GM12878 (cell line): ENCODE measurements around the gene SMOC2. TPM values are rescaled to one million over a fixed set of nuclear protein-coding genes. Genes with fewer than 3 reads are reported as not detected.

Experiments used
- ATAC-seq: fragments of 200-7000 bp; cut with Tn5 transposase; 3 replicates; pipeline ENCODE4 v1.9.1; 2020; ENCODE audit warnings: mild to moderate bottlenecking, moderate library complexity
- BruUV-seq: library from RNA; stranded (reverse); fragments of 400-500 nt; replicated peaks from 2 replicates; lab custom pipeline; 2021; lab: Mats Ljungman, UMichigan
- CTCF ChIA-PET: fragments of 300-600 bp; sonication (Branson Sonifier 250); formaldehyde crosslinking; extraction: SDS; loops from one replicate; lab custom pipeline; 2021; ENCODE audit warnings: inconsistent platforms; lab: Yijun Ruan, JAX
- POLR2A ChIA-PET: fragments of 350-600 bp; formaldehyde crosslinking; extraction: SDS; loops from one replicate; lab custom pipeline; 2021; ENCODE audit warnings: inconsistent platforms; lab: Charles Lee
- RAD21 ChIA-PET: fragments of 300-600 bp; sonication (Branson Sonifier 250); formaldehyde crosslinking; loops from one replicate; lab custom pipeline; 2023; ENCODE audit warnings: antibody characterized with exemption; ENCODE audit not compliant: unreplicated experiment; lab: Charles Lee
- SMC1A ChIA-PET: fragments of 300-600 bp; sonication (Branson Sonifier 250); formaldehyde crosslinking; loops from one replicate; lab custom pipeline; 2023; ENCODE audit not compliant: unreplicated experiment, uncharacterized antibody; lab: Charles Lee
- DNase-seq: peaks from one replicate; pipeline ENCODE4 v3.0.0-alpha.2; 2011; ENCODE audit warnings: low read depth, low spot score
- FAIRE-seq: peaks from 3 replicates; lab custom pipeline; 2011; peaks lifted over from hg19 to GRCh38; lab: Jason Lieb, UNC
- H2AFZ ChIP-seq: 2 replicates; pipeline ENCODE4 v1.6.0; 2011; ENCODE audit warnings: low read depth, low read length, control low read depth; ENCODE audit not compliant: control insufficient read depth
- H3K27ac ChIP-seq: 2 replicates; pipeline ENCODE4 v1.5.1; 2011; ENCODE audit warnings: control low read depth; ENCODE audit not compliant: control insufficient read depth, insufficient read depth
- H3K27me3 ChIP-seq, 2 experiments: replicated peaks in 1 of 2; 2 replicates each; pipeline versions ENCODE4 v1.6.0 to v1.6.1; 2011; ENCODE audit warnings: low read length in 1 of 2; ENCODE audit not compliant: control insufficient read depth in 2 of 2, insufficient read depth in 2 of 2
- H3K36me3 ChIP-seq, 2 experiments: 2 replicates each; pipeline ENCODE4 v1.5.1; 2011; ENCODE audit warnings: low read length in 1 of 2; ENCODE audit not compliant: control insufficient read depth in 2 of 2, insufficient read depth in 2 of 2
- H3K4me1 ChIP-seq: 2 replicates; pipeline ENCODE4 v1.6.1; 2011; ENCODE audit warnings: mild to moderate bottlenecking, low read length, moderate library complexity, mixed read lengths; ENCODE audit not compliant: control insufficient read depth, insufficient read depth
- H3K4me2 ChIP-seq: 2 replicates; pipeline ENCODE4 v1.6.0; 2011; ENCODE audit warnings: control low read depth; ENCODE audit not compliant: control insufficient read depth, insufficient read depth
- H3K4me3 ChIP-seq: fragments of 200-600 bp; sonication (generic); 2 replicates; pipeline ENCODE4 v1.5.1; 2016
- H3K79me2 ChIP-seq: 2 replicates; pipeline ENCODE4 v1.6.0; 2011; ENCODE audit warnings: low read length; ENCODE audit not compliant: control insufficient read depth, insufficient read depth
- H3K9ac ChIP-seq: 2 replicates; pipeline ENCODE4 v1.8.0; 2011; ENCODE audit warnings: low read length, control low read depth, mixed read lengths; ENCODE audit not compliant: control insufficient read depth, insufficient read depth
- H3K9me3 ChIP-seq: replicated peaks from 3 replicates; pipeline ENCODE4 v1.5.1; 2011; ENCODE audit warnings: mild to moderate bottlenecking, low read length; ENCODE audit not compliant: control insufficient read depth, insufficient read depth
- H4K20me1 ChIP-seq: 2 replicates; pipeline ENCODE4 v1.6.0; 2011; ENCODE audit not compliant: control insufficient read depth, insufficient read depth
- ASH2L ChIP-seq: fragments of 300-600, 200-600 bp; sonication (generic); IDR thresholded peaks from 2 replicates; pipeline ENCODE4 v1.6.1; 2017; ENCODE audit warnings: low read depth, mild to moderate bottlenecking, borderline replicate concordance
- ATF3 ChIP-seq: IDR thresholded peaks from 2 replicates; pipeline ENCODE4 v1.6.1; 2011; ENCODE audit warnings: low read depth, mild to moderate bottlenecking, low read length, moderate library complexity, borderline replicate concordance; ENCODE audit errors: extremely low read depth
- BACH1 ChIP-seq: fragments of 450-650 bp; IDR thresholded peaks from 2 replicates; pipeline ENCODE4 v1.6.1; 2017; ENCODE audit warnings: mild to moderate bottlenecking, borderline replicate concordance
- CHD1 ChIP-seq: IDR thresholded peaks from 2 replicates; pipeline ENCODE4 v1.6.1; 2012; ENCODE audit warnings: low read depth, low read length, improper control_type of control experiment
- JUND ChIP-seq: IDR thresholded peaks from 2 replicates; pipeline ENCODE4 v1.6.1; 2012; ENCODE audit warnings: low read depth, mild to moderate bottlenecking, low read length, improper control_type of control experiment, moderate library complexity
- MEF2A ChIP-seq: IDR thresholded peaks from 2 replicates; pipeline ENCODE4 v1.6.1; 2011; ENCODE audit warnings: low read depth, mild to moderate bottlenecking, low read length, moderate library complexity; ENCODE audit not compliant: insufficient read depth
- NBN ChIP-seq: fragments of 450-650 bp; IDR thresholded peaks from 2 replicates; pipeline ENCODE4 v1.6.1; 2016
- NKRF ChIP-seq: fragments of 450-650 bp; conservative IDR thresholded peaks from 2 replicates; pipeline ENCODE4 v1.6.1; 2017; ENCODE audit warnings: mild to moderate bottlenecking, moderate library complexity
- RAD51 ChIP-seq: fragments of 450-650 bp; IDR thresholded peaks from 2 replicates; pipeline ENCODE4 v1.6.1; 2016; ENCODE audit warnings: moderate library complexity, mild to moderate bottlenecking, inconsistent platforms
- SREBF2 ChIP-seq: IDR thresholded peaks from 2 replicates; pipeline ENCODE4 v1.6.1; 2012; ENCODE audit warnings: mild to moderate bottlenecking, low read length
- YY1 ChIP-seq: IDR thresholded peaks from 2 replicates; pipeline ENCODE4 v1.6.1; 2011; ENCODE audit warnings: low read depth, mild to moderate bottlenecking, low read length
- ZNF274 ChIP-seq: IDR thresholded peaks from one replicate; pipeline ENCODE4 v1.8.0; 2011; ENCODE audit not compliant: insufficient read length, insufficient read depth
- WGBS: methylation state at CpG from one replicate; pipeline ENCODE4 v1.1.6; 2016; ENCODE audit warnings: low lambda C conversion rate; ENCODE audit not compliant: insufficient replicate concordance, insufficient coverage; ENCODE audit errors: missing lambda C conversion rate; 5-methylcytosine and 5-hydroxymethylcytosine counted together
- in situ Hi-C: fragments of 300-500 bp; cut with MboI; formaldehyde crosslinking; loops from 9 replicates; pipeline ENCODE4 v1.14.3; 2018; ENCODE audit warnings: mixed read lengths
- intact Hi-C: fragments of 100-400 bp; cut with micrococcal nuclease; formaldehyde crosslinking; loops from one replicate; pipeline ENCODE4 v1.14.2; 2022; ENCODE audit not compliant: unreplicated experiment
- polyA plus RNA-seq, 11 experiments: library from polyadenylated mRNA; depleted of rRNA in 4 of 11; unstranded in 6 of 11; stranded (reverse) in 5 of 11; fragments of >200 nt; fragmentation: Nextera tagmentation in 4 of 11; fragmentation: Illumina TruSeq in 1 of 11; extraction: Ambion mirVana in 4 of 11; extraction: Trizol in 1 of 11; gene quantifications; 1 replicate in 1 of 11; 2 replicates in 10 of 11; pipeline versions ENCODE4 v1.2.1 to v1.2.3, GENCODE V29; 2011 to 2016; ENCODE audit warnings: inconsistent platforms in 2 of 11, missing spikeins in 2 of 11, low read depth in 1 of 11
- total RNA-seq, 4 experiments: library from RNA; depleted of rRNA in 3 of 4; stranded (reverse); fragments of >200 nt in 3 of 4; fragmentation: Illumina TruSeq in 1 of 4; extraction: Trizol in 1 of 4; gene quantifications; 2 replicates each; pipeline versions ENCODE4 v1.2.1 to v1.2.3, GENCODE V29; 2013 to 2021

Gene SMOC2
- total and polyA plus RNA-seq, 10 of the 15 experiments (the other 5 are each of a cell fraction or from before 2014, with no cell fraction given): 0.10 to 0.12 TPM; not detected in 8

GRCh38 chr6:168583821-168584220 is 142.8 kb downstream of the SMOC2 start:
- no peaks in the 10 kb centered on the region for H4K20me1 ChIP-seq

GRCh38 chr6:168584249-168584648 is 143.3 kb downstream of the SMOC2 start:
- CTCF ChIA-PET: no interaction called here
- Histone ChIP-seq H4K20me1 (no peaks in the 10 kb centered on the region), H3K27ac (no peak overlapping the region), H3K4me3 (no peak overlapping the region), H2AFZ (no peak overlapping the region), H3K36me3 (no peaks in the 10 kb centered on the region), H3K9me3 (no peaks in the 10 kb centered on the region), H3K4me2 (no peak overlapping the region), H3K9ac (no peak overlapping the region), H3K4me1 (no peaks in the 10 kb centered on the region), H3K79me2 (no peaks in the 10 kb centered on the region), H3K27me3 (no peaks in the 10 kb centered on the region)
- SMC1A ChIA-PET: no interaction called here
- WGBS: 23% methylated on average over 6 of the region's 6 CpGs
- RAD21 ChIA-PET: no interaction called here
- intact Hi-C loops: no loop called here
- TF ChIP-seq MEF2A: no peak
- no peak for TF ChIP-seq NBN
- TF ChIP-seq YY1: no peak
- TF ChIP-seq SREBF2: no peak
- TF ChIP-seq NKRF: no peak
- TF ChIP-seq JUND: no peak
- TF ChIP-seq BACH1: no peak
- no peak for TF ChIP-seq CHD1
- no peak for TF ChIP-seq RAD51
- TF ChIP-seq ATF3: no peak
- FAIRE-seq (no peak), DNase-seq (no peak), ATAC-seq (no peak)
- POLR2A ChIA-PET: no interaction called here
- in situ Hi-C loops: no loop called here
- BruUV-seq: no TSS peak

More at GRCh38 chr6:168583821-168584220, 142.8 kb downstream of the SMOC2 start:
- H3K36me3 ChIP-seq: no peaks in the 10 kb centered on the region
- no peak overlapping the region for H3K9ac ChIP-seq
- ATAC-seq (no peak), DNase-seq (no peak), FAIRE-seq (no peak)
- BruUV-seq: no TSS peak
- H3K4me2 ChIP-seq: no peak overlapping the region
- no peaks in the 10 kb centered on the region for H3K27me3 ChIP-seq
- H3K79me2 ChIP-seq: no peaks in the 10 kb centered on the region
- TF ChIP-seq ASH2L (no peak), ZNF274 (no peak)
- H2AFZ ChIP-seq: no peak overlapping the region
- H3K4me3 ChIP-seq: no peak overlapping the region
- ChIA-PET SMC1A (no interaction called here), RAD21 (no interaction called here), POLR2A (no interaction called here), CTCF (no interaction called here)
- no peaks in the 10 kb centered on the region for H3K4me1 ChIP-seq
- H3K27ac ChIP-seq: no peak overlapping the region
- no peaks in the 10 kb centered on the region for H3K9me3 ChIP-seq
- in situ Hi-C loops (no loop called here), intact Hi-C loops (no loop called here)
- 35% methylated on average over 9 of the region's 9 CpGs for WGBS
